Measurements from ENCODE around the gene OGDHL.

The OGDHL gene

DNA sequence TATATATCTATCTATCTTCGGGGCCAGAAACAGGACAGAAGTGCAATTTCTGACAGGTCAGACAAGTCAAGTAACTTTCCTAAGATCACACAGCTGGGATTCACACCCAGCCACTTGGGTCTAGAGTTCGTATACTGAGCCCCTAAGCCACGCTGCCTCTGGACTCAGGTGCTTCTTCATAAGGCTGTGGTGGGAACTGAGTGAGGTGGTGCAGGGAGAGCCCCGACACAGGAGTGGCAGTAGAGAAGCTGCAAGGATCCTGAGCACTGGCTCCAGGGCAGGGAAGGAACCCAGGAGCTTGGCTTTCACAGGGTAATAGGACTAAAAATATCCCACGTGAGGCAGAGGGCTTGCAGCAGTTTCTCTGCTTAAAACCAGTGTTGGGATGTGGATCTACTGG lies 48.9 kb downstream of the OGDHL start:
- no peak overlapping the region for H2AFZ ChIP-seq (ENCODE audit: low read depth, low read length)

DNA sequence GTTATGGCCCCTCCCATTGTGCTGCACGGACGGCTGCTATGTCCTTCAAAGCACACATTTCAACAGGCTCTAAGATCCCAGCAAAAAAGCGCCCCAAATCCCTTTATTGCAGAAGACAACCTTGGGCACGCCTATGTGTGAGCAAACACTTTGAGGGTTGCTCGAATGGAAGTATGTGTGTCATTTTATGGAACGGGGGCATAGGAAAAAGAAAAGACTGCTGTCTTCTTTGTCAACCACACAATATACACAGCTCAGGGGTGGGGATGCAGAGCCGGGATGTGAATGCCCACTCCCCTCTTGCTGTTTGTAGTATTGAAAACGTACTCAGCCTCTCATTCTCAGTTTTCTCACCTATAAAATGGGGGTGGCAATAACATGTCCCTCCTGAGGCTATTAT lies 50.6 kb downstream of the OGDHL start:
- no peaks in the 10 kb centered on the region for H3K36me3 ChIP-seq (ENCODE audit: insufficient read depth, low read length)
- H3K4me3 ChIP-seq (ENCODE audit: low read length): no peak overlapping the region

More for the DNA sequence above, 48.9 kb downstream of the OGDHL start:
- H3K4me3 ChIP-seq (ENCODE audit: low read length): no peak overlapping the region
- H3K4me1 ChIP-seq (ENCODE audit: insufficient read depth, low read length): peaks cover 5% of the 10 kb centered on the region
- no peaks in the 10 kb centered on the region for H3K36me3 ChIP-seq (ENCODE audit: insufficient read depth, low read length)
- peaks cover 8% of the 10 kb centered on the region for H3K27me3 ChIP-seq (ENCODE audit: insufficient read depth, low read length)
- H3K9me3 ChIP-seq (ENCODE audit: low read length): no peaks in the 10 kb centered on the region

DNA sequence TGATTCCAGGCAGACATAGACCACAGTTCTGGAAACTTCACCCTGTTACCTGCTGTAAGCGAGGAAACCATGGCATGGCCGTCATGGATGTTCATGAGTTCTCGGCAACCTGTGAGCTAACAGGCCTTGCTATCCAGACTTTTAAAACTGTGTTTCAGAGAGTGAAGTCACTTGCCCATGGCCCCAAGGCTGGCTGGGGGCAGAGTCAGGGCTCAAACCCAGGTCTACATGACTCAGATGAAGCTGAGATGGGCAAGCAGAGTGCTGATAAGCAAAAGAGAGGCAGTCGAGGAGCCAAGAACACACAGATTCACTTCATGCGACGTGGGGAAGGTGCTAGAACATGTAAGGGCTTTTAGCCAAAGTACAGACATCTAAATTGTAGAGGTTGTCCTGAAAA lies 51.2 kb downstream of the OGDHL start:
- H3K36me3 ChIP-seq (ENCODE audit: insufficient read depth, low read length): no peaks in the 10 kb centered on the region
- H3K4me3 ChIP-seq (ENCODE audit: low read length): no peak overlapping the region

More for the DNA sequence above, 50.6 kb downstream of the OGDHL start:
- H3K4me1 ChIP-seq (ENCODE audit: insufficient read depth, low read length): peaks cover 5% of the 10 kb centered on the region
- H2AFZ ChIP-seq (ENCODE audit: low read depth, low read length): no peak overlapping the region
- H3K9me3 ChIP-seq (ENCODE audit: low read length): no peaks in the 10 kb centered on the region
- H3K27me3 ChIP-seq (ENCODE audit: insufficient read depth, low read length): peaks cover 8% of the 10 kb centered on the region

DNA sequence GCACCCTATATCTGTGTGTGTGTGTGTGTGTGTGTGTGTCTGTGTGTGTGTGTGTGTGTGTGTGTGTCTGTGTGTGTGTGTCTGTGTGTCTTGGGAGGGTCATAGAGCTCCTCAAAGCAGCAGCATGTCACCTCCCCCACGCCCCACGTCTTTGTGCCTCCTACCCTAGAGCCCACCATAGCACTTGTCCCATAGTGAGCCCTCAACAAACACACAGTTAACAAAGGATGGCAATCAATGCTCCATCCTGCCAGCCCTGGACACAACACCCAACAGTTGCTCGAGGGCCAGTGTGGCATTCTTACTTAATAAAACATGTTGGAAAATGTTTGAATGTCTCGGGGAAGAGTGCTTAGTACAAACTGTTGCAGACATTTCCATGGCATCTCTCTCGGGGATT lies 52.2 kb downstream of the OGDHL start:
- peaks cover 5% of the 10 kb centered on the region for H3K4me1 ChIP-seq (ENCODE audit: insufficient read depth, low read length)

More for the DNA sequence above, 51.2 kb downstream of the OGDHL start:
- peaks cover 8% of the 10 kb centered on the region for H3K27me3 ChIP-seq (ENCODE audit: insufficient read depth, low read length)
- peaks cover 5% of the 10 kb centered on the region for H3K4me1 ChIP-seq (ENCODE audit: insufficient read depth, low read length)
- H3K9me3 ChIP-seq (ENCODE audit: low read length): no peaks in the 10 kb centered on the region
- no peak overlapping the region for H2AFZ ChIP-seq (ENCODE audit: low read depth, low read length)

DNA sequence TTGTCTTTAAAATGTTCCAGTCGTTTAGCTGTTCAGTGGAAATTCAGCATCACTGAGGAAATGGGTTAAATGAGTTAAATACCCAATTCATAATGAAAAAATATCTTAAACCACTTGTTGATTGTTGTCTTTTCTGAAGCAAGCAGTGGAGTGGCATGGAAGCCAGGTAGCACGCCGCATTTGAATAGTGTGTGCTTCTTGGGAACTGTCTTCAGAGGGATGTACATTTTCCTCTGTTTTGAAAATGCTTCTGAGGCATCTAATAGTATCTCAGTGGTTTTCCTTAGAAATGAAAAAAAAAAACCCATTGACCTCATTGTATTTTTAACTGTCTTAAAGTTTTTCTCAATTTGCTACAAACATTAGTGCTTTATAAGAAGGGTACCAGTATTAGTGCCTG lies 54.5 kb downstream of the OGDHL start:
- Histone ChIP-seq H2AFZ (ENCODE audit: low read depth, low read length) (no peak overlapping the region), H3K36me3 (ENCODE audit: insufficient read depth, low read length) (no peaks in the 10 kb centered on the region), H3K4me1 (ENCODE audit: insufficient read depth, low read length) (peaks cover 5% of the 10 kb centered on the region), H3K9me3 (ENCODE audit: low read length) (no peaks in the 10 kb centered on the region), H3K27me3 (ENCODE audit: insufficient read depth, low read length) (peaks cover 8% of the 10 kb centered on the region), H3K4me3 (ENCODE audit: low read length) (no peak overlapping the region)

More for the DNA sequence above, 52.2 kb downstream of the OGDHL start:
- Histone ChIP-seq H3K4me3 (ENCODE audit: low read length) (no peak overlapping the region), H3K9me3 (ENCODE audit: low read length) (no peaks in the 10 kb centered on the region), H3K36me3 (ENCODE audit: insufficient read depth, low read length) (no peaks in the 10 kb centered on the region), H2AFZ (ENCODE audit: low read depth, low read length) (no peak overlapping the region), H3K27me3 (ENCODE audit: insufficient read depth, low read length) (peaks cover 8% of the 10 kb centered on the region)

DNA sequence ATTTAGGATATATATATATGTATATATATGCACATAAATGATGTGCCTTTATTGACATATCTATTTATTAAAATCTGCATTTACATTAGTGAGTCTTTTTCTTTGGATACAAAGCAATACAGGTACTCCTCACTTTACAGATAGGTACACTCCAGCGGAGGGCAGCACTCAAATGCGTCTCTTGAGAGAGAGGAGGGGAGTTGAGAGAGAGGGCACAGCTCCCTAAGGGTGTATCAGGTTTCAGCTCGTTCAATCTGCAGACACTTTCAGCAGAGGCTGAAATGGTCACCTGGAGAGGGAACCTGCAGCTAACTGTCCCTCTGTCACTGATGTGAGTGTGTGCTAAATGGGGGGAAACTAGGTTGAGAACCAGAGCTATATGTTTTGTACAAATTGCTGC lies 61.1 kb downstream of the OGDHL start:
- Histone ChIP-seq H3K36me3 (ENCODE audit: insufficient read depth, low read length) (no peaks in the 10 kb centered on the region), H3K9me3 (ENCODE audit: low read length) (no peaks in the 10 kb centered on the region), H3K27me3 (ENCODE audit: insufficient read depth, low read length) (peaks cover 3% of the 10 kb centered on the region), H3K4me3 (ENCODE audit: low read length) (no peak overlapping the region), H3K4me1 (ENCODE audit: insufficient read depth, low read length) (no peaks in the 10 kb centered on the region), H2AFZ (ENCODE audit: low read depth, low read length) (no peak overlapping the region)

DNA sequence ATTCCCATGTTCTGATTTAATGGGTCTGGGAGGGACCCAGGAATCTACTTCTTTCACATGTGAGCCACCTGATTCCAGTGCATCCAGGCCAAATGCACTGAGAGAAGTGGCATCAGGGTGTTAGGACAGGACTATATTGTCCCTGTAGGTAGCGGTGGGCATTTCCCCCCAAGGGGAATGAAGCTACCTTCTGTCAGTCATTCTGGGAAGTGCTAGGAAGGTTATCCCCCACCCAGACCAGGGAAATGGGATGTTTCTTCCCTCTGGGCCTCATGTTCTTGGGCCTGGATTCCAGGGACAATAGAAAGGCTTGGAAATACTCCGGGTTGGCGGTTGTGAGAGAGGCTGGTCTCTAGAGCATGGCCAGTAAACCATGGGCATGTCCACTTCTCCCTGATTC lies 61.9 kb downstream of the OGDHL start:
- H3K27me3 ChIP-seq (ENCODE audit: insufficient read depth, low read length): peaks cover 3% of the 10 kb centered on the region
- H3K4me3 ChIP-seq (ENCODE audit: low read length): no peak overlapping the region
- no peaks in the 10 kb centered on the region for H3K4me1 ChIP-seq (ENCODE audit: insufficient read depth, low read length)
- H2AFZ ChIP-seq (ENCODE audit: low read depth, low read length): no peak overlapping the region
- H3K36me3 ChIP-seq (ENCODE audit: insufficient read depth, low read length): no peaks in the 10 kb centered on the region
- no peaks in the 10 kb centered on the region for H3K9me3 ChIP-seq (ENCODE audit: low read length)

DNA sequence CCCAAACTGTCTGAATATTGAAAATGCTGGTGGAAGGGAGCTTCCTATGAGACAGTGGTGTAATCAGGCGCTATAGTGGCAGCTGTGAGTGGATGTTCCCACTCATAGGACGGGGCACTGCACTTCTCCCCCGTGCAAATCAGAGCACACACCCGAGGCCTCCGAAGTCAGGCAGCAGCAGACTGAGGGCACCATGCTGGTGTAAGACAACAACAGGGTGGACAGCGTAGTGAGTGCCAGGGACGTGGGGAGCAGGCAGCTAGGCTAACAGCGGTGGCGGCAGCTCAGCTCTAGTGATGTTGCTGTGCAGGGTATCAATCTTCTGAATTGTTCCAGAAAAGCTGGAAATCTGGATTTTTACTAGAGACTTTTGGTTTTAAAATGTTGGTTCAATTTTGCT lies 63.4 kb downstream of the OGDHL start:
- Histone ChIP-seq H3K4me1 (ENCODE audit: insufficient read depth, low read length) (no peaks in the 10 kb centered on the region), H2AFZ (ENCODE audit: low read depth, low read length) (no peak overlapping the region), H3K27me3 (ENCODE audit: insufficient read depth, low read length) (peaks cover 3% of the 10 kb centered on the region), H3K36me3 (ENCODE audit: insufficient read depth, low read length) (no peaks in the 10 kb centered on the region), H3K4me3 (ENCODE audit: low read length) (no peak overlapping the region), H3K9me3 (ENCODE audit: low read length) (no peaks in the 10 kb centered on the region)

DNA sequence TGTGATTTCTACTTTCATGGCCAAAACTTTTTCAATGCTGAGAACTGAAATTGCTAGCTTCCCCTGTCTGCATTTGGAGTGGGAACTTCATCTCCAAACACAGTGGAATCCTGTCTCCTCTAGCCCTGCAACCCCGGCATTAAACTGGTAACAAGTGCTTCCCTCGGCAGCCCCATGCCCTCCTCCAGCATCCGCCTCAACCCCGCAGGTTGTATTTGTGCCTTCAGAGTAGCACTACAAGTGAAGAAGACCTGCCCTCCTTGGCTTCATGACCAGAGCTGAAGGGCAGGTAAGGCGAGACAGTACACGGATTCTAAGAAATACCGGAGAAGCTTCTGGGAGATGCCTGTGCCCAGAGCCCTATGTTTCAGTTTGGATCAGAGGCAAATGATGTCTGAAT lies 65.8 kb downstream of the OGDHL start:
- no peaks in the 10 kb centered on the region for H3K9me3 ChIP-seq (ENCODE audit: low read length)
- no peak overlapping the region for H2AFZ ChIP-seq (ENCODE audit: low read depth, low read length)
- peaks cover 11% of the 10 kb centered on the region for H3K27me3 ChIP-seq (ENCODE audit: insufficient read depth, low read length)
- no peak overlapping the region for H3K4me3 ChIP-seq (ENCODE audit: low read length)
- H3K36me3 ChIP-seq (ENCODE audit: insufficient read depth, low read length): no peaks in the 10 kb centered on the region
- no peaks in the 10 kb centered on the region for H3K4me1 ChIP-seq (ENCODE audit: insufficient read depth, low read length)

DNA sequence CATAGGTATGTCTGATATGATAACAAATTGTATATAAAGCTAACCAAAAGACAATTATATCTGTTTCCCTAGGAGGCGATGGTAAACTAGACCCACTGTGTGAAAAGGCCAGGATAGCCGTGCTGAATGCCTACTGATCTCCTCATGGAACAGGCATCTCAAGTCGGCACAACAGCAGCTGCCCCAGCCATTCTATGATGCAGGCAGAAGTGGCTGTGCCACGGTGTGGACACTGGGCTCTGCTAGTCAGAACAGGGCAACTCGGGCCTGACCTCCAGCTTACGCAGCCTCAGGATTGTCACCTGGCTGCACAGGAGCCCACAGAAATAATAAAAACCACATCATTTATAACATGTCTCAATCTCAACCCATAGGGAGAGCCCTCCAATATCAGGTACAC lies 67.7 kb downstream of the OGDHL start:
- Histone ChIP-seq H3K36me3 (ENCODE audit: insufficient read depth, low read length) (no peaks in the 10 kb centered on the region), H3K9me3 (ENCODE audit: low read length) (no peaks in the 10 kb centered on the region), H2AFZ (ENCODE audit: low read depth, low read length) (no peak overlapping the region), H3K4me3 (ENCODE audit: low read length) (no peak overlapping the region), H3K27me3 (ENCODE audit: insufficient read depth, low read length) (peaks cover 27% of the 10 kb centered on the region), H3K4me1 (ENCODE audit: insufficient read depth, low read length) (no peaks in the 10 kb centered on the region)

DNA sequence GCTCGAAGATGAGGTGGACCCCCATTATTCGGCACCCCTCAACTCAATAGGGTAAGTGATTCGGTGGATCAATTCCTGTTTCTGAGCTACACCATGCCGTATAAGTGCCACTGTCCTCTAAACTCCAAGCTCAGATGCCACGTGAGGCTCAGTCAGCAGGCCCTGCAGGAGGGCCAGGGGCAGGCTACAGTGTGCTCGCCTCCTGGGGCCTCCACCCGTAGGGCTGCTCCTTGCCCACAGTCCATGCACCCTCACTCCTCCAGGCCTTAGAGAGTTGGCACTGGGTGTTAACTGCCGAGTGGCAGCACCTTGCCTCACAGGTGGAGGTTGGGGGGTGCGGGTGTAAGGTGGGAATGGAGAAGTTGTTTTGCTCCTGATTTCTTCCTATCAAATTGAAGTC lies 70.5 kb downstream of the OGDHL start:
- Histone ChIP-seq H2AFZ (ENCODE audit: low read depth, low read length) (no peak overlapping the region), H3K9me3 (ENCODE audit: low read length) (peaks cover 2% of the 10 kb centered on the region), H3K27me3 (ENCODE audit: insufficient read depth, low read length) (peaks cover 47% of the 10 kb centered on the region), H3K36me3 (ENCODE audit: insufficient read depth, low read length) (no peaks in the 10 kb centered on the region), H3K4me1 (ENCODE audit: insufficient read depth, low read length) (no peaks in the 10 kb centered on the region), H3K4me3 (ENCODE audit: low read length) (no peak overlapping the region)

DNA sequence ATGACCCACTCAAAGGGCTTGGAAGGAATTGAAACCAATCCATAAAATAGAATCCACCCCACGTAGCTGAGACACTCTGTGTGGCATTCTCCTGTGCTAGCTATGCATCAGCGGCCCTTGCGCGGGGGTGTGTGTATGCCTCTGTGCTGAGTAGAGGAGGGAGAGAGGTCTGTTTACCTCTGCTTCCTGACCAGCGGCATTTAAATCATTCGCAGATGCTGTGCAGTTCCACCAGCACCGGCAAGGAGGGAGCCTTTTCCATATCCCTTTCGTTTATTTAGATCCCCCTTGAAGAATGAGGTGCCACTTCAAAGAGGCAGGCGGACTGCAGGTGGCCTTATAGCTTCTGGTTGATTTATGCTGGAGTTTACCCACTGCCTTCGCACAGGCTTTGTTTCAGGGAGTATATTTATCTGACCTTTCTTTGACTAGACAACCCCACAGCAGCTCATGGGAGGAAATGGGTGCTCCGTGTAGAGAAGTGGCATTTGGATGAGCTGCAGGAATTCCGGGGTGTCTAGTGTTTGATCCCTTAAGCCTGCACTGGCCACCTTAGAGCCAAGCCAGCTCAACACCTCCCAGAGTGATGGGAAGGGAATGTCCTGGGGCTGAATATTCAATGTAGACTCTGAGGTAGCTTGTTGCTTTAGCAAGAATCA lies 71.3 kb downstream of the OGDHL start:
- H2AFZ ChIP-seq (ENCODE audit: low read depth, low read length): no peak overlapping the region
- peaks cover 2% of the 10 kb centered on the region for H3K9me3 ChIP-seq (ENCODE audit: low read length)
- H3K4me1 ChIP-seq (ENCODE audit: insufficient read depth, low read length): no peaks in the 10 kb centered on the region
- no peak overlapping the region for H3K4me3 ChIP-seq (ENCODE audit: low read length)
- peaks cover 47% of the 10 kb centered on the region for H3K27me3 ChIP-seq (ENCODE audit: insufficient read depth, low read length)
- H3K36me3 ChIP-seq (ENCODE audit: insufficient read depth, low read length): no peaks in the 10 kb centered on the region

DNA sequence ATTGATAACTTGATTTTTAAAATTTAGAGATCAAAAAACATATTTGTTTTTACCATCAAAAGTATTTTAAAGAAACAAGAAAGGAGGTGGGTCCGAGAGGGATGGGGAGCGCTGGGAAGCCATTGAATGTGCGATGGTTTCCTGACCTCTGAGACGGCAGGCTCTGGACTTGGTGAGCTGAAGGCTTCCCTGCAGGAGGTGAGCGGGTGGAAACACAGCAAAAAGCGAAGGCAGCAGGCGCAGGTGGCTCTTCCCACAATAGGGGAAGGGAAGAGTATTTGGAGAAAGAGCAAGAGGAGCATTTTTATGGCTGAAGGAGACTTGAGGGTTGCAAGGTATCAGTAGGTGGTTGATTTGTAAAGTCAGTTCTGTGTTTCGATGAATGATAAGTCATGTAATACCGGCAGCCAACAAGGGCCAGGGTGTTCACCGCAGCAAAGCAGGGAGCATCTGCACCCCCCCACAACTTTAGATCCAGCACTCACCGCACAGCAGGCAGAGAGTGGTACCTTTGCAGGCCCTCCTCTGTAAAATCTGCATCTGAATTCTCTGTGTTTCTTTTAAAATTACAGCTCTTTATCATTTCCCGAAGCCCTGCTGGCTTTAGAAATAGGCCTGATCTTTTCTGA lies 72.1 kb downstream of the OGDHL start:
- Histone ChIP-seq H3K4me3 (ENCODE audit: low read length) (no peak overlapping the region), H2AFZ (ENCODE audit: low read depth, low read length) (no peak overlapping the region), H3K36me3 (ENCODE audit: insufficient read depth, low read length) (no peaks in the 10 kb centered on the region), H3K9me3 (ENCODE audit: low read length) (peaks cover 2% of the 10 kb centered on the region), H3K27me3 (ENCODE audit: insufficient read depth, low read length) (peaks cover 47% of the 10 kb centered on the region), H3K4me1 (ENCODE audit: insufficient read depth, low read length) (no peaks in the 10 kb centered on the region)

DNA sequence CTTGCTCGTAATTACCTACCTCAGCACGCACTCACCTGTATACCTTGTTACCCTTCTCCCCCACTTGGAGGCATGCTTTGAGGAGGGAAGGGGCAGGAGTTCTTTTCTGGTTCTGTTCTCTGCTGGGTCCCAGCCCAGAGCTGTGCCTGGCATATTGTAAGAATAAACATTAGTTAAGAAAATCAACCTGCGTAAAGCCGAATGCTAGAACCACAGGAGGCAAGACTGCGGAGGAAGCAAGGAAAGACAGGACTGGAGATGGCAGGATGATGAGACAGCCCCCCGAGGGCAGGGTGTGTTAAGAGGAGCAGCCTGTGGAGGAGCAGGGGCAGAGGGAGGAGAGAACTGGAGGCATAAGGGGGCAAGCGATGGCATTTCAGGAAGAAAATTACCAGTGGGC lies 73.2 kb downstream of the OGDHL start:
- H3K36me3 ChIP-seq (ENCODE audit: insufficient read depth, low read length): no peaks in the 10 kb centered on the region
- peaks cover 2% of the 10 kb centered on the region for H3K9me3 ChIP-seq (ENCODE audit: low read length)
- no peak overlapping the region for H2AFZ ChIP-seq (ENCODE audit: low read depth, low read length)
- H3K27me3 ChIP-seq (ENCODE audit: insufficient read depth, low read length): peaks cover 47% of the 10 kb centered on the region
- no peaks in the 10 kb centered on the region for H3K4me1 ChIP-seq (ENCODE audit: insufficient read depth, low read length)
- no peak overlapping the region for H3K4me3 ChIP-seq (ENCODE audit: low read length)

All from neuron (in vitro differentiated cells).